Uterus (tissue), 4 donors: ENCODE data around the gene EIF1AX. TPM values are rescaled to one million over a fixed set of nuclear protein-coding genes. Genes with fewer than 3 reads are reported as not detected.

Source experiments
- DNase-seq, 2 donors: peaks; one replicate each; pipeline ENCODE4 v3.0.0-alpha.2; 2019 to 2020
- H3K27ac ChIP-seq, 2 donors: fragments of 200-600 bp; sonication (generic); 1 replicate in 1 of 2; 2 replicates in 1 of 2; pipeline ENCODE4 v1.5.1; 2016 to 2018
- H3K27me3 ChIP-seq, 2 donors: fragments of 200-600 bp; sonication (generic); one replicate each; pipeline ENCODE4 v1.5.1; 2018 to 2019; ENCODE audit warnings: control low read depth in 1 of 2
- H3K36me3 ChIP-seq, 2 donors: fragments of 200-600 bp; sonication (generic); one replicate each; pipeline ENCODE4 v1.5.1; 2019; ENCODE audit warnings: control low read depth in 1 of 2
- H3K4me1 ChIP-seq, 2 donors: fragments of 200-600 bp; sonication (generic); one replicate each; pipeline ENCODE4 v1.5.1; 2018 to 2019; ENCODE audit warnings: control low read depth in 1 of 2
- H3K4me3 ChIP-seq, 2 donors: fragments of 200-600 bp; sonication (generic); 1 replicate in 1 of 2; 2 replicates in 1 of 2; pipeline ENCODE4 v1.5.1; 2018 to 2019; ENCODE audit warnings: mild to moderate bottlenecking in 1 of 2
- H3K9me3 ChIP-seq, 2 donors: fragments of 200-600 bp; sonication (generic); one replicate each; pipeline ENCODE4 v1.5.1; 2019; ENCODE audit warnings: control low read depth in 1 of 2
- POLR2A ChIP-seq, 2 donors: fragments of 450-650 bp; IDR thresholded peaks; one replicate each; pipeline ENCODE4 v1.6.1; 2016; ENCODE audit warnings: antibody characterized with exemption in 2 of 2, mild to moderate bottlenecking in 1 of 2, moderate library complexity in 1 of 2
- intact Hi-C: fragments of 100-400 bp; cut with DNase I; formaldehyde crosslinking; loops from one replicate; pipeline ENCODE4 v1.15.1; 2023; ENCODE audit warnings: low total_unique reads
- total RNA-seq, 4 donors: library from RNA; depleted of rRNA in 3 of 4; stranded (reverse); fragments of >200 nt in 3 of 4; gene quantifications; one replicate each; pipeline versions ENCODE4 v1.1.0 to v1.2.4, GENCODE V29; 2014 to 2023
- TF ChIP-seq, protein P1 (sequence below), 4 experiments: fragments of 200-600 bp in 2 of 4; fragments of 450-650 bp in 2 of 4; sonication (generic) in 2 of 4; IDR thresholded peaks; one replicate each; pipeline ENCODE4 v1.5.1; 2016 to 2019; ENCODE audit warnings: antibody characterized with exemption in 4 of 4, mild to moderate bottlenecking in 2 of 4, moderate library complexity in 1 of 4
- donor health status: DM: yes; HTN: yes; CAD: no.

EIF1AX gene
- total RNA-seq, 4 donors from 2014 or later = 34.1 to 91.7 (median 80.2) TPM

DNA sequence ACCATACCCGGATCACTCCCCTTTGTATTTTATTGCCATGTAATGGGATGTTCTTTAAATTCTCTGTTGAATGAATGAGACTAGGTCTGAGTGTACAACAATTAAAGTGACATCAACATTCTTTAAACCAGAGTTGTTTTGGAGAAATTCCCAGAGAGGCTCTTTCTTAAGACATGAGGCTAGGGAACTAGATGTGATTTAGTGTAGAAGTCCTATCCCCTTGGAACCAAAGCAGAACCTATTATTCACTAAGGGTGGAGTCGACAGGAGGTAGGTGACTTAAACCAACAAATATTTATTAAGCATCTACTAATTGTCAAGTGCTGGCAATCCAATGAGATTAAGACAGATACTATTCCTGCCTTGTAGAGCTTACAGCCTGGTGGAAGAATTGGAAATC is 1.7 kb downstream of the EIF1AX start:
- peak overlapping the region; percentile 83 to 99 for H3K4me3 ChIP-seq
- no peaks in the 10 kb centered on the region for H3K9me3 ChIP-seq
- DNase-seq = no peak
- H3K4me1 ChIP-seq = peaks cover 0 to 5% of the 10 kb centered on the region in 2 donors
- intact Hi-C loops = no loop called here
- H3K27me3 ChIP-seq = no peaks in the 10 kb centered on the region
- peak overlapping the region; percentile 80 to 97 for H3K27ac ChIP-seq
- TF ChIP-seq, protein P1, sequence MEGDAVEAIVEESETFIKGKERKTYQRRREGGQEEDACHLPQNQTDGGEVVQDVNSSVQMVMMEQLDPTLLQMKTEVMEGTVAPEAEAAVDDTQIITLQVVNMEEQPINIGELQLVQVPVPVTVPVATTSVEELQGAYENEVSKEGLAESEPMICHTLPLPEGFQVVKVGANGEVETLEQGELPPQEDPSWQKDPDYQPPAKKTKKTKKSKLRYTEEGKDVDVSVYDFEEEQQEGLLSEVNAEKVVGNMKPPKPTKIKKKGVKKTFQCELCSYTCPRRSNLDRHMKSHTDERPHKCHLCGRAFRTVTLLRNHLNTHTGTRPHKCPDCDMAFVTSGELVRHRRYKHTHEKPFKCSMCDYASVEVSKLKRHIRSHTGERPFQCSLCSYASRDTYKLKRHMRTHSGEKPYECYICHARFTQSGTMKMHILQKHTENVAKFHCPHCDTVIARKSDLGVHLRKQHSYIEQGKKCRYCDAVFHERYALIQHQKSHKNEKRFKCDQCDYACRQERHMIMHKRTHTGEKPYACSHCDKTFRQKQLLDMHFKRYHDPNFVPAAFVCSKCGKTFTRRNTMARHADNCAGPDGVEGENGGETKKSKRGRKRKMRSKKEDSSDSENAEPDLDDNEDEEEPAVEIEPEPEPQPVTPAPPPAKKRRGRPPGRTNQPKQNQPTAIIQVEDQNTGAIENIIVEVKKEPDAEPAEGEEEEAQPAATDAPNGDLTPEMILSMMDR (IDR thresholded peaks at IDR 0.05) = no peak
- TF ChIP-seq POLR2A (IDR thresholded peaks at IDR 0.05) = no peak
- no peaks in the 10 kb centered on the region for H3K36me3 ChIP-seq

DNA sequence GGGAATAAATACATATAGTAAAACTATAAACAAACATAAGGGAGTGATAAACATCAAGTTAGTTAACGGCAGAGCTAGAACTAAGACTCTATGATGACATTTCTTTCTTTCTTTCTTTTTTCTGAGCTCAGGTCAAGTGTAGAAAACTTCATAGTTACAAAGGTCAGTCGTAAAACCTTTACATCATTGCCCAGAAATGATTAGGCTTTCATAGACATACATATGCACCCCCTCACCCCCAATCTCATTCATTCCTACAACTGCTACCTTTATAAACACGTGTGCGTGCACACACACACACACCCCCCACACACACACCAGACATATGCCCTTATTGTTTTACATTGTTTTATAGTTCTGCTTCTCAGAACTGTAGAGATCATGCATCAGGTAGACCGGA is 5.7 kb downstream of the EIF1AX start:
- H3K36me3 ChIP-seq = no peaks in the 10 kb centered on the region
- intact Hi-C loops = no loop called here

DNA sequence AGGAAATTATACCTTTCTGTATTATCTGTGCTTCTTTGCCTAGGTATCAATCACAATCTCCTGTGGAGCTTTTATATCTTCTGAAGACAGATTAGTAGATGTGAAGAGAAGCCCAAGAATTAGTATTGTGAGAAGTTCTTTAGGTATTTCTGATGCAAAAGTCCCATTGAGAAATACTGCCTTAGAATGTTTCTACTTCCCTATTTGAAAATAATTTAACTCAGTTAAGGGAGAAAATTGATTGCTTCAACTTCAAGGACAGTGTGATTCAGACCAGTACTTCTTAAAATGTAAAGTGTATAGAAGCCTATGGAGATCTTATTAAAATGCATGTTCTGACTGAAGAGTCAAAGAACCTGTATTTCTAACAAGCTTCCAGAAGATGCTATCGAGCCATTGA is 9.0 kb downstream of the EIF1AX start:
- DNase-seq = no peak
- no peaks in the 10 kb centered on the region for H3K27me3 ChIP-seq
- no peaks in the 10 kb centered on the region for H3K36me3 ChIP-seq
- H3K4me3 ChIP-seq = no peak overlapping the region
- no peak for TF ChIP-seq POLR2A (IDR thresholded peaks at IDR 0.05)
- TF ChIP-seq, protein P1 (IDR thresholded peaks at IDR 0.05) = no peak
- intact Hi-C loops = no loop called here
- no peaks in the 10 kb centered on the region for H3K4me1 ChIP-seq
- H3K27ac ChIP-seq = no peak overlapping the region
- no peaks in the 10 kb centered on the region for H3K9me3 ChIP-seq

More for the DNA sequence above, 5.7 kb downstream of the EIF1AX start:
- H3K27ac ChIP-seq = no peak overlapping the region
- TF ChIP-seq, protein P1 (IDR thresholded peaks at IDR 0.05) = no peak
- TF ChIP-seq POLR2A (IDR thresholded peaks at IDR 0.05) = no peak
- DNase-seq = no peak
- H3K27me3 ChIP-seq = no peaks in the 10 kb centered on the region
- no peaks in the 10 kb centered on the region for H3K4me1 ChIP-seq
- H3K9me3 ChIP-seq = no peaks in the 10 kb centered on the region
- H3K4me3 ChIP-seq = no peak overlapping the region

DNA sequence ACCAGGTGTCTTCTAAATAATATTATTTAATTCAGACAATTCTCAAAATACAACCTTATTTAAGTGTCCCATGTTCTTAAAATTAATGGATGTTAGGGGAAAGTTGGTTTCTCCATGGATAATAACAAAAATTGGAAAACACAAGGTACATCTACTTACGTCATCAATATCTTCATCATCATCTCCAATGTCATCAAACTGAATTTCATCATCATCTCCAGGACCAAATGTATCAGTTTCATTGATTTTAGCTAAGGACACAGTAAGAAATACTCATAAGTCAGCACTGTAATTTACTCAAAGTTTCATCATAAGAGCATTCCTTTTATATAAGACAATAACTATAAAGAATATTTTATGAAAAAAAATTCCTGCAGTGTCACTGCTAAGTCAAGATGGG is 11.3 kb downstream of the EIF1AX start:
- intact Hi-C loops = no loop called here
- no peaks in the 10 kb centered on the region for H3K9me3 ChIP-seq
- no peaks in the 10 kb centered on the region for H3K36me3 ChIP-seq
- no peaks in the 10 kb centered on the region for H3K27me3 ChIP-seq
- H3K4me3 ChIP-seq = no peak overlapping the region
- H3K4me1 ChIP-seq = no peaks in the 10 kb centered on the region
- H3K27ac ChIP-seq = no peak overlapping the region
- no peak for TF ChIP-seq POLR2A (IDR thresholded peaks at IDR 0.05)
- TF ChIP-seq, protein P1 (IDR thresholded peaks at IDR 0.05) = no peak
- DNase-seq = no peak

DNA sequence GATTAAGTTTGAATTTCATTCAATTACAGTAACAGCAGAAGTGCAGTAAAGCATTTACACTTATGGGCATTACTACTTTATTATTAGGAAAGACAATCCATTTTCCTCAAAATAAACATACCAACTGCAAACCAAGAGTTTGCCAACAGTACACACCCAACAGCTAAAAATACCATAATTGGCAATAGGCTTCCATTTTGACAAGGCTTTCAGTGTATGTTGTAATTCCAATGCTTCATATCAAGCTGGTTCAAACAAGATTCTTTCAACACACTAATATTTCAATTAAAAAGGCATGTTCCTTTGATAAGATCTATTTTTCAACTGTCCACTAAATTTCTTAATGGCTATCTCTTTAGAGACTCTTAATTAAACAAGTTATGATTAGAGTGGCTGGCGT is 12.1 kb downstream of the EIF1AX start:
- no peaks in the 10 kb centered on the region for H3K4me1 ChIP-seq

More for the DNA sequence above, 12.1 kb downstream of the EIF1AX start:
- no peaks in the 10 kb centered on the region for H3K9me3 ChIP-seq
- H3K27ac ChIP-seq = no peak overlapping the region
- no peak for TF ChIP-seq POLR2A (IDR thresholded peaks at IDR 0.05)
- TF ChIP-seq, protein P1 (IDR thresholded peaks at IDR 0.05) = no peak
- no peaks in the 10 kb centered on the region for H3K36me3 ChIP-seq
- no peak for DNase-seq
- H3K27me3 ChIP-seq = no peaks in the 10 kb centered on the region
- no peak overlapping the region for H3K4me3 ChIP-seq
- intact Hi-C loops = no loop called here
